GM18508 (cell line): ENCODE results near the gene PCSK6.

Experiments used
- ATAC-seq: cut with Tn5 transposase; IDR thresholded peaks from one replicate; pipeline ENCODE4 v1.9.1; 2021; ENCODE audit warnings: moderate number of reproducible peaks; ENCODE audit not compliant: insufficient read depth, unreplicated experiment

Gene PCSK6

DNA sequence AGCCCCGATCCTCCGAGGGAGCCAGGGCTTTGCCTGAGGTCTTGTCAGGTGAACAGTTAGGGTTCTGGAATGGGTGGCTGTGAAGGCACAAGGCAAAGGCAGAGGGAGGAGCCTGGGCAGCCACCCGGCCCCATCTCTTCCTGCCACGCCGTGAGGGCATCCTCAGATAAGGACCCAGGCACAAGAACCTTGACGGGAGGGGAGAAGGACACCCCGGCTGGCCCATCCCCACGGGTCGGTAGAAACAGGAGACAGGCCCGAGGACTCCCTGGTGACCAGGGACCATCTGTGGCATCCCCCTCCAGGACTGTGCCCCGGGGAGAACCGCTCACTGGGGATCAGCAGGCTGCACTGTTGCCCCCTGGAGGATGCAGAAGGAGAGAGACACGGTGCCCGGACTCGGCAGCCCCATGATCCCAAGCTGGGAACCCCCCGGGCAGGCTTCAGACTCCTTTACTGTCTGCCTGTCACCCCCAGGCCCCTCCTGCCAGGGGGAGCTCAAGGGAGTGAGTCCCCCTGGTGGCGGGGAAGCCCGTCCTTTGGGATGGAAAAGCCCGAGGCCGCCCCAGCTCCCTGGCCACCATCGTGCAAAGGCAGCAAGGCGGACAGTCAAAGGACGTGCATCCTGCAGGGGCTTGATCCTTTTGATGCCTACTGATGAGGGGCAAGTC lies 12.3 kb upstream of the PCSK6 start:
- no peak for ATAC-seq

DNA sequence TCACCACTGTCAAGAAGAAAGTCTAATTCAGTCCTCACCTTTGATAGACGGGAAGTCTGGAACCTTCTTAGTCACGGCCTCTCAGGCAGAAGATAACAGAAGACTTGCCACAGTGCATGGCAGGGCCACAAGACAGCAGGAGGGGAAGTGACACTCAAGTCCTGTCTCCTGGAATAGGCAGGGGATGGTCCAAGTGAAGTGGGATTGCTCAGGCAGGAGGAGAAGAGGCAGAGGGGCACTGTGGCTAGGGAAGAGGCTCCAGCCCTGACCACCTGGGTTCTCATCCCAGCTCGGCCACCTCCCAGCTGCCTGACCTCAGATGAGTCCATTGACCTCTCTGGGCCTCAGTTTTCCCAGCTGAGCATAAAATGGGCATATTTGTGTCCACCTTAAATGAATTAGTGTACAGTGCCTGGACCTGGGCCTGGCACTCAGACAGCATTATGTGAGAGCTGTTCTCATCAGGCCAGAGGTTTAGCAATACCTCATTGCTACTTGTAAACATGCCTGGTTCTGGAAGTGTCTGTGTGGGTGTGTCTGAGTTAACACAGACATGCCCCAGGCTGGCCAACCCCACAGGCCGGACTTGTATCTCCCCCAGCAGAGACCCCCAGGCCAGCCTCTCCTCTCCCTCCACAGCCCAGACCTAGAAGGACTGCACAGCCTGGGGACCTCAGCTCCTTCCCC lies 11.5 kb upstream of the PCSK6 start:
- no peak for ATAC-seq

DNA sequence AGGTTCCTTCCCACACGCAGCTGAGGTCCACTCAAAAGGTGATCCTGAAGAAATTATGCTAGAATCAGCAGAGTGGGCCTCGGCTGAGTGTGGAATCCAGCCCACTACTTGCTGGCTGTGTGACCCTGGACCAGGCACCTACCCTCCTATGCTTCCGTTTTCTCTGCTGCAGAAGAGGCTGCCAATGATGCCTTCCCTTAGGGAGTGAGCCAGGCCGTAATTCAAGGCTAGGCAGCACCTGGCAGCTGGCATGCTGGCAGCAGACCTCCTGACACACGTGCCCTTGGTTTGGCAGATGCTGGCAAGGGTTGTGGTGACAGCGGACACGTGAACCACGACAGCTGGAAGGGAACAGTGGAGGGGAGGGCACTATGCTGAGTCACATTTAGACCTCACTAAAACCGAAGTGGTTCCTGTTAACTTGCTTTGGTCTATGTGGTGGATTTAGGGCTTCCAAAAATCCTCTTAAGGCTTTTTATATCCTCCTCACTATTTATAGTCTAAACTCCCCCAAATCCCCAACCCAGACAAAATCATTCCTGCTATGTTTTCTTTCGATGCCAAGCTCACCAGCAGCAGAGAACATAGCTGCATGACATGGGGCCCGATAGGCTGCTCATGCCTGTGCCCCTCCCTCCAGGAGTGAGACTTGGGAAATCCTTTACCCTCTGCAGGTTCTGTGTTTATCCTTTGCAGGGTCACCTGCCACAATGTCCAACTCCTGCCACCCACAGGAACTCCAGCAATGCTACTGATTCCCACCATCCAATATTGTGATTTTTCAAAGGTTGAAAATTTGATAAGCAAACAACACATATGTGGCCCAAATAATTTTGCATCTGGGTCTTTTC lies 10.6 kb upstream of the PCSK6 start:
- ATAC-seq, result no peak

DNA sequence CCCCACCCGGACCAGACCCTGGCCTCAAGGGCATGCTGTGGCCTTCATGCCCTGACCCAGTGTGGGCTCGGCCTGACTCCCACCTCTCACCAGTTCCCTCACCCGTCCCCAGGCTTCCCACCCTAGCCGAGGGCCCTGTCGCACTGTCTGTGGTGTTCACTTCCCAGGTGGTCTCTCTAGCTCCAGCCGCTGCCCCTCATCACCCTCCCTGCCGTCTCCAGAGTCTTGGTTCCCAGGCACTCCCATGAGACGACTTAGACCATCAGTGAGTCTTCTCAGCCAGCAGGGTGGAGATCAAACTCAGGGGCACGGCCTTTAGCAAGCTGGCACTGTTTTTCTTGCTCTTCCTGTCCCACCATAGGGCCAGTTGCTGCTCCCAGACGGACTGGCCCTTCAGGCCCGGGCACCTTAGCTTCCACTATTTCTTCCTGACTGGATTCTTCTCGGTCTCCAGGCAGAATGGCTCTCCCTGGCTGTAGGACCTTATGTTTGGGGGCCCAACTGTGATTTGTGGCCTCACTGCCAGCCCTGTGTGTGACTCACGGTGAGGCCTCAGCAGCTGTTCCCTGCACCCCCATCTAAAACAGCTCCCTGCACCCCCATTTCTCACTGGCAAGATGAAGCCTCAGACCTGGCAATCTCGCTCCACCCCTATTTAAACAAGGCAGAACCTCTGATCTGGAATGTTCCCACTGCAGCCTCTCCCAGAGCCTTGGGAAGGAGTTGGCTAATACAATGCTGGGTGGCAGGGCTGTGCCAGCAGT lies 9.4 kb upstream of the PCSK6 start:
- no peak for ATAC-seq

DNA sequence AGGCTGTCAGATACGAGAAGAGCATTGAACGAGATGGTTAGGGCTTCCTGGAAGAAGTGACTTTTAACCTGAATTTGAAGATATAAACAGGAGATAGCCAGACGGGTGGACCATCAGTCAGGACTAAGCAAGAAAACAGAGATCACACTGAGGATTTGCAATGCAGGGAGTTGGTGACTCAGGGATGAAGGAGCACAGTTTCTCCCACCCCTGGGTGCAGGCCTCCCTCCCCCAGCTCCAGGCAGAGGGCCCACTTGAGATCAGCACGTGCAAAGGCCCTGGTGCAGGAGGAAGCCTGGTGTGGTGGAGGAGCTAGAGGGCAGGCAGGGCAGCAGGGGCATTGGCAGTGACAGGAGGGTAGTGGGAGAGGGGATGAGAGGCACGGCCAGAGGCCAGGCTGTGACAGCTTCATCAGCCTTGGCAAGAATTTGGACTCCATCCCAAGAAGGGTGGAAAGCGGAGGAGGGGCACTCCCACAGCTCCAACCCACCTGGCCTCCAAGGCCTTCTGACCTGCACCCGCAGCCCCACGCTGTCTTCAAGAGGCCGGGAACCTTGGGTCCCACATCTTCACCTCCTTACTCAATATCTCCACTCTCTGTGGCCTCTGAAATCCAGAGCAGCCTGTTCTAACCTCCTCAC lies 8.7 kb upstream of the PCSK6 start:
- ATAC-seq, result no peak

DNA sequence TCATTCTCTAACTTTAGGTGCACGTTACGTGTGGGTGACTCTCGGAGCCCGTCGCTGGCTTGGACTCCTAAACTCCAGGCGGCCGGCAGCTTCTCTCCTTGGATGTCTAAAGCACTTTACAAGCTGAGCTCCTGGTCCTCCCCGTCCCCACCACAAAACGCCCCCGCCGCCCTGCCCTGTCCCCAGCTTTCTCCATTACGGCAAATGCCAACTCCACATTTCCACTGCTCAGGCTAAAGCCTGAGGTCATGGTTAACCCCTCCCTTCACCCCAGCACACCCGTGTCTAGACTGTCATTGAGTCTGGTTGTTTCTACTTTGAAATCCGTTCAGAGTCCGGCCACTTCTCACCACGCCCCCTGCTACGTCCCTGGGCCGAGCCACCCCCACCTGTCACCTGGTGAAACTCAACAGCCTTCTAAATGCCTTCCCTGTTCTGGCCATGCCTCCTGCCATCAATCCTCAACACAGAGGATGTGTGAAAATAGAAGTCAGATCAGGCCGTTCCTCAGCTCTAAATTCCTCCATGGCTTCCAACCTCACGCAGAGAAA lies 8.1 kb upstream of the PCSK6 start:
- ATAC-seq, result no peak

DNA sequence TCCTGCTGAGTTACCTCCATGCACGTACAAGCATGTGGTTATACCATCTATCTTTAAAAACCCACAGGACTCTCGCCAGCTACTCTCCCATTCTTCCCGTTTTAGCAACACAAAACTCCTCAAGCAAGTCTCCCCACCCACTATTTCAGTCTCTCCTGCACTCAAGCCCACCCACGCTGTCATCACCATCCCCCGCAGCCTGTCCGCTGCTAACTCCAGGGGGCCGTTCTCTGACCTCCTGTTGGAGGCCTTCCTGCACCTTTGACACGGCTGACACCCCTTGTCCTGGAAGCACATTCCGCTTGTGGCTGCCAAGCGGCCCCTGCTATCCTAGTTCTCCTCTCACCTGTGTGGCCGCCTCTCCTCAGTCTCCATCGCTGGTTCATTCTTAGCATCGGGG lies 7.5 kb upstream of the PCSK6 start:
- ATAC-seq, result no peak

DNA sequence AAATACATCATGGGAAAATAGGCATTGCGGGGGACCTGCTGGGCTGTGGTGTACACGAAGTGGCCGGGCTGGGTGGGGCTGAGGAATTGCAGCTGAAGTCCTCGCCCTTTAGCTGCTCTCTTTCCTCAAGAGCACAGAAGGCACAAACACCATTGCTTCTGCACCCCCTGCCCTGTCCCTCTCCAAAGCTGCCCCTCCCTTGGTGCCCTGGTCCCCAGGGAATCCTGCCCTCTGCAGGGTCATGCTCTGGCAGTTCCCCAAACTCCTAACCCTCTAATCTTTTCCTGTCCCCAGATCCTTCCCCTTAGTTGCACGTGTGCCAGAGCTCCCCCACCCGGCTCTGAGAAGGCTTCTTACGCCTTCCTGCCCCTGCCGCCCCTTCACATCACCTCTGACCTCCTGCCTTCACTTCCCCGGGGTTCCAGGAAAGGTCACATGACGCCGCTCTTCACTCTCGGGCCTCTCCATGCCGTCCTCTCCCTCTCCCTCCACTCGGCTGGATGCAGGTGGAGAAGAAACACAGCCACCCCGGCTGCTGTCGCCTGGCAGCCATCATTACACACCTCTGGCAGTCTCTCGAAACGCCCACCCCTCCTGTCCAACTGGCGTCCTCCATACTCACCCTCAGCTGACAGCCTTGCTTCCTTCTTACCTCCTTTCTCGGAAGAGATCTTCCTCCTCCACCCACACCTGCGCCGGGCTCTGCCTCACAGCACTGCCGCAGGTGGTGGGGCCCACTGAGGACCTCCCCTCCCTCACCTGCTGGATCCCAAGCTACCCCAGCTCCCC lies 6.9 kb upstream of the PCSK6 start:
- no peak for ATAC-seq

DNA sequence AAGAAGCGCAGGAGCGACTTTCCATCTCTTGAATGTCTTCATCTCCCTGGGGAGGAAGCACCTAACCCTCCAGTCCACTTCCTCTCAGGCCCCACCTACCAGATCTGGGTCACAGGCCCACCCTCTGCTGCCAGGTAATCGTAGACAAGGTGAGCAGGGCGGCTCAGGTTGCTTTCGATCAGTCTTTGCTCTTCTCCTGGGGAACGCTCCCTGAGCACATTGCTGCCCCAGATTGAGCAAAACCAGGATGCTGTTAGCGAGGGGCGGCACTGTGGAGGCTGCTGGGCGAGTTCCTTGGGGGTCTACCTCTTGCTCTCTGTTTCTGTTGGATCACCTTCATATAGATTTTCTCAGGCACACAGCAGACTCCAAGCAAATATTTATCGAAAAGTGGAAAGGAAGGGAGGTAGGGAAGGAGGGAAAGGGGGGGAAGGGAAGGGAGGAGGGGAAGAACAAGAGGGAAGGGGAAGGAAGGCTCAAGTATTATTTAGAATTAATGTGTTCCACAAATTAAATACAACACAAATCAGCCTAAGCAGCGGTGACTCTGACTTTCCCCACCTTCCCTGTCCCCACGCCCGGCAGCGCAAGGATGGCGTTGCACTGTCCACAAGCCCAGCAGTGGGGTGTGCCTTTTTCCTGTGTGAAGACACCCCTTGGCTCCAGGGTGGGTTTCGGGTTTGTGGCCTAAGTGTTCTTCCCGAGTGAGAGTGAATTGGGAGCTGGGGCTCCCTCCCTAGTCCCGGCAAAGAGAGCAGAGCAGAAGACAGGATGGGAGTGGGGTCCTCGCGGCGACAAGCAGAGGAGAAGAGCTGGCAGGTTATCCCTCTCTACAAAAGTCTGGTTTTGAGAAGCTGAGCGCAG lies 6.1 kb upstream of the PCSK6 start:
- no peak for ATAC-seq

DNA sequence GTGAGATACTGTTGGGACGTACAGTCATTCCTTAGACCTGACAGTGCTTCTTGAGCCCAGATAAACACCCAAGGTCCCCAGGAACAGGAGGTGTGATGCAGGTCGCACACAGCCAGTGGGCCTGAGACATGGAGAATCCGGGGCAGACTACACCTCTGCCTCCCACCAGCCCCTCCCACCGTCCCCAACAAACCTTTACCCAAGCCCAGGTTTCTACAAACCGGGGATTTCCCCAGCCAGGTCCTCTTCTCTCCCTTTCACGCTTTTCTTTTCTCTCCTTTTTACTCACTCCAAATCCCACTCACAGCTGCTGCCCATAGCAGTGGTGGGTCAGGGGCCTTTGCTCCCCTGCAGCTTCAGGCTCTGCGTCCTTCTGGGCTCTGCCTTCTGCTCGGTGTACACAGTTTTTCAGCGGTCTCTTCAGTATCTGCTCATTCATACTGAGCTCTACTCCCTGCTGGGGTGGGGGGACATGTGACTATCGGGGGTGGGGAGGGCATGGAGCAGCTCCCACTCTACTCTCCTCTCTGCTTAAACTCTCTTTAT lies 4.8 kb upstream of the PCSK6 start:
- ATAC-seq, result no peak

DNA sequence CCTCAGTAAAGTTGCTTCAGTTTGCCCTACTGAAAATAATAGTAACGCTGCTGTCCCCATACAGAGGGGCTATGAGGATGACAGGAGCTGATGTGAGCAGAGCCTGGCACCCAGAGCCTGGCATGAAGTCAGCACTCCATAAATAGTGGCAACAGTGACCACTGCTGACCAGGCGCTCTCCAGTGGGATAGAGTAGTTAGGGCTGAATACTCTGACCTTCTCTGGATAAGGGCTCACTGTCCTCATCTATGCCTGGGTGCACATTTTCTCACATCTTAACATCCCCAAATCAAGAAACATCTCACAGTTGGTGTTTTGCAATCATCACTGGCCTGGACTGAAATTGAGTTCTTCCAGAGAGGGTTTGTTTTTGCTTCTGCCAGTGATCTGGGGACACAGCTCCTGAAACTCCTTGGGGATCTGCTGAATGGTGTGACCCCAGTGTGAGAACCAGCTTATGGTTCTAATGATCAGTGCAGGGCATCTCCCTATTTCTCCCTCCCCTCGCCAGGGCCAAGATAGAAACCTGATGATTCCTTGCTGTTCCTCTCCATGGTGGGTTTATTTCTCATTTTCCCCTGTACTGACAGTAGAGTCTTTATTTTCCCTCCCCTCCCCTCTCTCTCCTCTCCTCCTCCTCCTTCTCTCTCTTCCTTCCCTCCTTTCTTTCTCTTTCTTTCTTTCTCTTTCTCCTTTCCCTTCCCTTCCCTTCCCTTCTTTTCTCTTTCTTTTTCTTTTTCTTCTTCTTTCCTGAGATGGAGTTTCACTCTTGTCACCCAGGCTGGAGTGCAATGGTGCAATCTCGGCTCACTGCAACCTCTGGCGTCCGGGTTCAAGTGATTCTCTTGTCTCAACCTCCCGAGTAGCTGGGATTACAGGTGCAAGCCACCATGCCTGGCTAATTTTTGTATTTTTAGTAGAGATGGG lies 3.5 kb upstream of the PCSK6 start:
- ATAC-seq, result no peak

DNA sequence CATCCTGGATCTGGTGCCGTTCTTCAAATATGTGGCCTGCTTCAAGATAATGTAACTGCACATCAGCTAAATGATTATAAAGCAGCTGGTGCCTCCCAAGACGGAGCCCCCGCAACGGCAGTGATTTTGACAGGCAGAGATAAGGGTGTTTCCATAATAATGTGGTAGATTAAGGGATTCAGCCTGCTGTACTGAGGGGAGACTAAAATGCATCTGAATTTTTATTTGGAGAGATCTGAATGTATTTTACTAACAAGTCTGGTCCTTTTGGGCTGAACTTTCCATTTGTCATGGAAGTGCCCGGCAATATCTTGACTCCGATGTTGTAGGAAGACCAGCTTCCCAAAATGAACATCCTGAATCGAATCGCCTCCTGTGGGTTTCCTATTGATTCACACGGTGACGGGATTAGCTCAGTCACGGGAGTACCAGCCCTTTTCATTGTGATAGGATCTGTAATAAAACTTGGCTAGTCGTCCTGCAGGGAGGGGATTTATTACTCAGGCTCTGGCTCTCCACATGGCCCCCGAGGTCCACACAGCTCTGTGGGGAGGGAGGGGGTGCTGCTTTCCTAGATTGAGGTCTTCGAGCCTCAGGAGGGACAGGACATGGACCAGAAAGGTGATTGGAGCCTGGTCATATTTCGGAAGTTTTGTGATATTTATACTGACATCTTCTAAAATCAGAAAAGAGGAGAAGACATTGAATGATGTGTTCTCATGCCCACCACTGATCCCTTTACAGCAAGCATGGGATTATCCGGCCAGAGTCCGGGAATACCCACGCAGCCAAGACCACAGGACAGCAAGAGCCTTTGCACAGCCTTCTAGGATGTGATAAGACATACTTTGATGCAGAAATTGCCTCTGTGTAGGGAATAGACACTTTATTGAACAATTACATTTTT lies 2.5 kb upstream of the PCSK6 start:
- no peak for ATAC-seq

DNA sequence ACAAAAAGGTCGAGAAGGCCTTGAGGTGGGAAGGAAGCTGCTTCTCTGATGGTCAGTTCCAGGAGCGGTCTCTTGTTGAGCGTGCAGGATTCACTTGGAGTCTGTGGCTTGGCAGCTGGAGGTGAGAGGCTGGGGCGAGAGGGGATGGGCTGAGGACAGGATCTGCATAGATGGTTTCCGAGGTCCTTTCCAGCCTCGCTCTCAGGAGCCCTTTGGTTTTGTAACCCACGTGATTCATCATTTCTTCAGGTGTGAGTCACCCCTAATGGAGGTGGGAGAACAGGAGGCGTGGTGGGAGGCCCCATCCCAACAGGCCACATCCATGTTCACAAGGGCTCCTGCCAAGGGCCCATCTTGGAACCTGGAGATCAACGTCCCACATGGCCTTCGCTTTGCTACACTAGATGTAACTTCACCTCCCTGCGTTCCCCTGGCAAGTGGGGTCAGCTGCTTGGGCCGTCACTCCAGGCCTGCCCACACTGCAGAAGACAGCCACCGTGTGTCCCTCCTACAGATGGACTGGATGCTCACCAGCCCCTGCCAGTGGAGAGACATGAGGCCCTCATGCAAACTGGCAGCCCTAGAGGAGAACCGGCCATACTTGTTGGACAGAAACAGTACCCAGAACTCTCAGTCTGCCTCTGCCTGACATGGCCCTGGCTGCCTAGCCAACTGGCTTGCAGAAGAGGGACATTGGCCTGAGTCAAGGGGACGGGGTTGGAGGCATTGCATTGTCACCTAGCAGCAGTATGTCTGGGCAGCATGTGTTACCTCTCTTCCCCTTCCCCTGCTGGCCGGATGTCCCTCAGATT lies 1.6 kb upstream of the PCSK6 start:
- no peak for ATAC-seq

DNA sequence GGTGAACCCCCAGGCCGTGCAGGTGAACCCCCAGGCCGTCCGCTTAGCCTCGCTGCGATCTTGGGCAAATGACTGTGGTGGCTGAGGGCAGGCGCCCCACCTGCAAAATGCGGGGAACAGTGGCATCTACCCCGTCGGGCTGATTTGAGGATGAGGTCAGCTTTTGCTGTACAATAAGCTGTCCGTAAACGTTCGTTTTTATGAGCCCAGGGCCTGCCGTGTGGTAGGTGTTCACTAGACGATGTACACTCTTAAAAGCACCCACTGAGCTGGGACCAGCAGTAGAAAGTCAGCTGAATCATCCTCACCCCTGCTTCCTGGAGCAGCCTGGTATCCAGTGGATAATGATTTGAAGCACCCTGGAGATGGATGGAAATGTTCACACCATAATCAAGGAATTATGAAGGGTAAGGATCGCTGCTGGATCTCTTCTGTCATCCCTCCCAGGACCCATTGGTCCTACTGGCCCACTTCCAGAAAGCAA lies 943 bp upstream of the PCSK6 start:
- ATAC-seq, result no peak

DNA sequence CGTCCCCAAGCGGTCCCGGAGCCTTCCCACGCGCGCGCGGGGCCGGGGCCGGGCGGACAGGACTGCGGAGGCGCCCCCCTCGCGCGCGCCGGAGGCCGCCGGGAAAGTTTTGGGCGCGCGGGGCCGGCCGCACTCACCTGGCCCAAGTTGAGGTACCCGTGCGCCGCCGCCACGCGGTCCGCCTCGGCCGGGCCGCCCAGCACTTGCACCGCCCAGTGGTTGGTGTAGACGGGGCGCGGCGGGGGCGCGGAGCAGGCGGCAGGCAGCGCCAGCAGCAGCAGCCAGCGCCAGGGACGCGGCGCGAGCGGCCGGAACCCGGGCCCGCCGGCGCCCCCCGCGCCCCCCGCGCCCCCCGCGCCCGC lies 289 bp downstream of the PCSK6 start:
- ATAC-seq, result no peak
